OCI-LY1 (cell line): ENCODE results near the gene CADM1.

Source experiments
- H2AFZ ChIP-seq: fragments of 200-600 bp; sonication (generic), shearing (Covaris generic); 2 replicates; pipeline ENCODE4 v1.6.0; 2014; ENCODE audit warnings: antibody characterized with exemption, mild to moderate bottlenecking, low read length
- H3F3A ChIP-seq: fragments of 200-600 bp; sonication (generic), shearing (Covaris generic); 2 replicates; pipeline ENCODE4 v1.6.0; 2014; ENCODE audit warnings: mild to moderate bottlenecking, antibody characterized with exemption, low read length, moderate library complexity; ENCODE audit not compliant: insufficient read depth
- H3K27ac ChIP-seq: fragments of 200-600 bp; sonication (generic); 2 replicates; pipeline ENCODE4 v1.5.1; 2014; ENCODE audit warnings: low read length, mixed run types, mild to moderate bottlenecking, low read depth; ENCODE audit not compliant: poor library complexity, severe bottlenecking
- H3K27me3 ChIP-seq: fragments of 200-600 bp; sonication (generic); 2 replicates; pipeline ENCODE4 v1.6.0; 2014; ENCODE audit warnings: antibody characterized with exemption, mild to moderate bottlenecking, low read length, moderate library complexity; ENCODE audit not compliant: insufficient read depth
- H3K36me3 ChIP-seq: fragments of 200-600 bp; sonication (generic); 2 replicates; pipeline ENCODE4 v1.6.1; 2014; ENCODE audit warnings: mild to moderate bottlenecking, antibody characterized with exemption, low read length, moderate library complexity, mixed read lengths; ENCODE audit not compliant: insufficient read depth
- H3K4me1 ChIP-seq: fragments of 200-600 bp; sonication (generic); 2 replicates; pipeline ENCODE4 v1.5.1; 2014; ENCODE audit warnings: mild to moderate bottlenecking, low read length, moderate library complexity; ENCODE audit not compliant: insufficient read depth, severe bottlenecking
- H3K4me2 ChIP-seq: fragments of 200-600 bp; sonication (generic), shearing (Covaris generic); 2 replicates; pipeline ENCODE4 v1.6.1; 2014; ENCODE audit warnings: low read length
- H3K4me3 ChIP-seq: fragments of 200-600 bp; sonication (generic); 2 replicates; pipeline ENCODE4 v1.5.1; 2014; ENCODE audit warnings: low read length, low read depth, mild to moderate bottlenecking, mixed read lengths; ENCODE audit not compliant: poor library complexity, severe bottlenecking
- H3K79me2 ChIP-seq: fragments of 200-600 bp; shearing (Covaris generic); 2 replicates; pipeline ENCODE4 v1.6.1; 2016; ENCODE audit warnings: mixed run types, low read length, mixed read lengths; ENCODE audit not compliant: insufficient read depth
- H3K9ac ChIP-seq: fragments of 200-600 bp; sonication (generic), shearing (Covaris generic); 2 replicates; pipeline ENCODE4 v1.6.1; 2014; ENCODE audit warnings: mild to moderate bottlenecking, low read length, mixed read lengths
- H3K9me2 ChIP-seq: fragments of 200-600 bp; sonication (generic), shearing (Covaris generic); 2 replicates; pipeline ENCODE4 v1.6.1; 2014; ENCODE audit warnings: low read depth, mild to moderate bottlenecking, low read length, mixed read lengths
- H3K9me3 ChIP-seq: fragments of 200-600 bp; shearing (Covaris generic); 2 replicates; pipeline ENCODE4 v1.6.1; 2014; ENCODE audit warnings: low read length, mixed read lengths
- H4K20me1 ChIP-seq: fragments of 200-600 bp; sonication (generic), shearing (Covaris generic); 2 replicates; pipeline ENCODE4 v1.6.0; 2016; ENCODE audit warnings: mild to moderate bottlenecking, low read length; ENCODE audit not compliant: insufficient read depth
- CTCF ChIP-seq: fragments of 200-600 bp; sonication (generic), shearing (Covaris generic); IDR thresholded peaks from 2 replicates; pipeline ENCODE4 v1.5.1; 2017; ENCODE audit warnings: mild to moderate bottlenecking, antibody characterized with exemption, low read length, moderate library complexity, mixed read lengths
- EZH2 ChIP-seq: fragments of 200-600 bp; sonication (generic), shearing (Covaris generic); IDR thresholded peaks from 2 replicates; pipeline ENCODE4 v1.8.0; 2017; ENCODE audit warnings: borderline replicate concordance, mixed run types, mild to moderate bottlenecking, antibody characterized with exemption, low read length, moderate library complexity, mixed read lengths

Gene CADM1

GRCh38 chr11:115161876-115162275 is 342.3 kb downstream of the CADM1 start:
- Histone ChIP-seq H3K4me1 (peaks cover 9% of the 10 kb centered on the region), H3K9me3 (no peaks in the 10 kb centered on the region), H3K27ac (no peak overlapping the region), H3K4me2 (no peak overlapping the region), H3K79me2 (no peaks in the 10 kb centered on the region), H3K27me3 (no peaks in the 10 kb centered on the region), H2AFZ (no peak overlapping the region), H3K4me3 (no peak overlapping the region), H4K20me1 (no peaks in the 10 kb centered on the region), H3K9ac (no peak overlapping the region), H3K9me2 (no peaks in the 10 kb centered on the region), H3F3A (no peaks in the 10 kb centered on the region), H3K36me3 (no peaks in the 10 kb centered on the region)
- TF ChIP-seq EZH2: no peak
- TF ChIP-seq CTCF: no peak

- Histone ChIP-seq H3K27ac (no peak overlapping the region), H3K79me2 (no peaks in the 10 kb centered on the region), H3K9me2 (no peaks in the 10 kb centered on the region), H2AFZ (no peak overlapping the region), H3K36me3 (no peaks in the 10 kb centered on the region), H3F3A (no peaks in the 10 kb centered on the region), H3K4me3 (no peak overlapping the region), H3K27me3 (no peaks in the 10 kb centered on the region), H3K4me1 (peaks cover 9% of the 10 kb centered on the region), H3K9ac (no peak overlapping the region), H3K4me2 (no peak overlapping the region), H4K20me1 (no peaks in the 10 kb centered on the region), H3K9me3 (no peaks in the 10 kb centered on the region)
- TF ChIP-seq EZH2 (no peak), CTCF (no peak)
Observed at GRCh38 chr11:115159207-115159606, 345.0 kb downstream of the CADM1 start.

GRCh38 chr11:115158053-115158452 is 346.2 kb downstream of the CADM1 start:
- H3F3A ChIP-seq: no peaks in the 10 kb centered on the region
- no peaks in the 10 kb centered on the region for H3K27me3 ChIP-seq
- no peak overlapping the region for H3K4me2 ChIP-seq
- H3K27ac ChIP-seq: no peak overlapping the region
- H3K79me2 ChIP-seq: no peaks in the 10 kb centered on the region
- H4K20me1 ChIP-seq: no peaks in the 10 kb centered on the region
- TF ChIP-seq EZH2 (no peak), CTCF (no peak)
- H3K9me2 ChIP-seq: no peaks in the 10 kb centered on the region
- H2AFZ ChIP-seq: no peak overlapping the region
- H3K36me3 ChIP-seq: no peaks in the 10 kb centered on the region; the same call in 1 of the 2 replicates
- peaks cover 9% of the 10 kb centered on the region for H3K4me1 ChIP-seq
- H3K9me3 ChIP-seq: no peaks in the 10 kb centered on the region
- H3K4me3 ChIP-seq: no peak overlapping the region
- no peak overlapping the region for H3K9ac ChIP-seq
